Kidney (tissue), 14 donors: Measurements from ENCODE around the gene NOG. TPM values are rescaled to one million over a fixed set of nuclear protein-coding genes. Genes with fewer than 3 reads are reported as not detected.

Source experiments
- DNase-seq, 5 donors: peaks; one replicate each; pipeline ENCODE4 v3.0.0-alpha.2; 2013 to 2020
- FAIRE-seq: peaks from 2 replicates; lab custom pipeline; 2012; peaks lifted over from hg19 to GRCh38; lab: Jason Lieb, UNC
- H3K27ac ChIP-seq, 2 donors: one replicate each; pipeline ENCODE4 v1.7.0; 2013; ENCODE audit warnings: low read depth in 2 of 2, low read length in 2 of 2, inconsistent platforms in 1 of 2
- H3K27me3 ChIP-seq: one replicate; pipeline ENCODE4 v1.7.1; 2013; ENCODE audit warnings: low read length, inconsistent platforms; ENCODE audit not compliant: control insufficient read depth, insufficient read depth
- H3K36me3 ChIP-seq, 3 donors: one replicate each; pipeline versions ENCODE4 v1.7.0 to v1.7.1; 2013; ENCODE audit warnings: low read length in 3 of 3, control low read depth in 1 of 3, inconsistent platforms in 1 of 3; ENCODE audit not compliant: insufficient read depth in 3 of 3, control insufficient read depth in 2 of 3
- H3K4me1 ChIP-seq, 3 donors: one replicate each; pipeline versions ENCODE4 v1.7.0 to v1.7.1; 2013; ENCODE audit warnings: low read length in 3 of 3, inconsistent platforms in 1 of 3, low read depth in 1 of 3; ENCODE audit not compliant: control insufficient read depth in 2 of 3, insufficient read depth in 2 of 3
- H3K4me3 ChIP-seq, 3 donors: one replicate each; pipeline versions ENCODE4 v1.7.0 to v1.8.1; 2013; ENCODE audit warnings: low read length in 3 of 3, control low read depth in 1 of 3, inconsistent platforms in 1 of 3
- H3K9ac ChIP-seq, 3 donors: one replicate each; pipeline versions ENCODE4 v1.7.0 to v1.7.1; 2013; ENCODE audit warnings: low read length in 3 of 3, control low read depth in 1 of 3, inconsistent platforms in 1 of 3
- H3K9me3 ChIP-seq, 3 donors: one replicate each; pipeline versions ENCODE4 v1.7.0 to v1.7.1; 2013; ENCODE audit warnings: low read length in 3 of 3, control low read depth in 1 of 3, inconsistent platforms in 1 of 3; ENCODE audit not compliant: control insufficient read depth in 2 of 3, insufficient read depth in 1 of 3
- intact Hi-C: fragments of 100-400 bp; cut with DNase I; formaldehyde crosslinking; loops from one replicate; pipeline ENCODE4 v1.11.1; 2022
- polyA plus RNA-seq: library from polyadenylated mRNA; stranded (reverse); fragments of 350-450 nt; fragmentation: Illumina TruSeq; extraction: RNeasy Lipid Tissue Mini Kit (QIAGEN cat#74804); gene quantifications from one replicate; pipeline ENCODE4 v1.2.3, GENCODE V29; 2014; ENCODE audit warnings: low read depth, low replicate concordance; ENCODE audit not compliant: insufficient read depth
- total RNA-seq: library from RNA; stranded (reverse); fragmentation: NEBNext Ultra II Directional; extraction: Animal tissue kit (Norgen Biotek cat#: 25700); gene quantifications from one replicate; pipeline ENCODE4 v1.2.1, GENCODE V29; 2021
- TF ChIP-seq, protein P1 (sequence below): IDR thresholded peaks from 3 replicates; pipeline ENCODE4 v1.5.1; 2012; ENCODE audit warnings: mild to moderate bottlenecking, moderate library complexity, borderline replicate concordance; ENCODE audit not compliant: insufficient read depth; ENCODE audit errors: extremely low read depth
- donor health status: control.
- donor health status: control.
- donor health status: control.
- donor health status: control.
- donor health status: control.
- donor health status: DM: yes; HTN: yes; CAD: no.
- donor health status: Normal renal cell carcinoma (clear cell type).

The NOG gene
- total and polyA plus RNA-seq, 2 donors from 2014 or later, result 0.34 to 0.98 TPM

DNA sequence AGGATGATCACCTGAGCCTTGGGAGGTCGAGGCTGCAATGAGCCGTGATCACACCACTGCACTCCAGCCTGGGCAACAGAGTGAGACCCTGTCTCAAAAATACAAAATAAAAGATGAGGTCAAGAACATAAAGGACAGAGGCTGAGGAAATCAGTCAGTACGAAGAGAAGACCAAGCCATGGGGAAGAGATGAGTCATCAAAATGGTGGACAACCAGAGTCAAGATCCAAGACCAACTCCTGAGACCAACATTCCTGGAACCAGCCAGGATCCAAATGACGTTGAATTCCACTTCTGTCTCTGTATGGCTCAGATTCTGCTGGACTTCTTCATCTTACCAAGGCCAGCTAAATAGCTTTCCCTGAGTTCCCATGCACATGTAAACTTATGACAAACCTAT is 44.8 kb upstream of the NOG start:
- H3K9me3 ChIP-seq, result peaks cover 0 to 7% (median 0%) of the 10 kb centered on the region in 3 donors
- no peaks in the 10 kb centered on the region for H3K27me3 ChIP-seq
- TF ChIP-seq, protein P1, sequence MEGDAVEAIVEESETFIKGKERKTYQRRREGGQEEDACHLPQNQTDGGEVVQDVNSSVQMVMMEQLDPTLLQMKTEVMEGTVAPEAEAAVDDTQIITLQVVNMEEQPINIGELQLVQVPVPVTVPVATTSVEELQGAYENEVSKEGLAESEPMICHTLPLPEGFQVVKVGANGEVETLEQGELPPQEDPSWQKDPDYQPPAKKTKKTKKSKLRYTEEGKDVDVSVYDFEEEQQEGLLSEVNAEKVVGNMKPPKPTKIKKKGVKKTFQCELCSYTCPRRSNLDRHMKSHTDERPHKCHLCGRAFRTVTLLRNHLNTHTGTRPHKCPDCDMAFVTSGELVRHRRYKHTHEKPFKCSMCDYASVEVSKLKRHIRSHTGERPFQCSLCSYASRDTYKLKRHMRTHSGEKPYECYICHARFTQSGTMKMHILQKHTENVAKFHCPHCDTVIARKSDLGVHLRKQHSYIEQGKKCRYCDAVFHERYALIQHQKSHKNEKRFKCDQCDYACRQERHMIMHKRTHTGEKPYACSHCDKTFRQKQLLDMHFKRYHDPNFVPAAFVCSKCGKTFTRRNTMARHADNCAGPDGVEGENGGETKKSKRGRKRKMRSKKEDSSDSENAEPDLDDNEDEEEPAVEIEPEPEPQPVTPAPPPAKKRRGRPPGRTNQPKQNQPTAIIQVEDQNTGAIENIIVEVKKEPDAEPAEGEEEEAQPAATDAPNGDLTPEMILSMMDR, result no peak
- H3K9ac ChIP-seq, result no peak overlapping the region
- no peaks in the 10 kb centered on the region for H3K4me1 ChIP-seq
- intact Hi-C loops, result no loop called here
- no peak overlapping the region for H3K27ac ChIP-seq
- no peaks in the 10 kb centered on the region for H3K36me3 ChIP-seq
- DNase-seq, result no peak
- no peak overlapping the region for H3K4me3 ChIP-seq
- no peak for FAIRE-seq

DNA sequence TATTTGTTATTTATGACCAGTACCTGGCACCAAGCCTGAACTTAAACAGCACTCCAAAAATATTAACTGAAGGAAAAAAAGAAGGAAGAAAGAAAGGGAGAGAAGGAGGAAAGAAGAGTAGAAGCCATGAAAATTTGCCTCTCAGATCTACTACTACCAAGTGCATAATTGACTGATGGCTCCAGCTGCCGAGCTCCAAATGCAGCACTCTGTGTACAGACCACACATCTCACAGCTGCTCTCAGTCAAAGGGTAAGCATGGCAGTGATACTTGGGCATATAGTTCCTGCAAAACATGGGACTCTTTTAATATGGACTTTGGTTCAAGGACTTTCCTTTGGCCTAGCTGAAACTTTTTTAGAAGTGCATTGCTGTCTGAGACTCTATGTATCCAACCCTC is 44.0 kb upstream of the NOG start:
- DNase-seq (no peak), FAIRE-seq (no peak)
- H3K36me3 ChIP-seq, result no peaks in the 10 kb centered on the region
- intact Hi-C loops, result no loop called here
- no peak overlapping the region for H3K27ac ChIP-seq
- no peak overlapping the region for H3K4me3 ChIP-seq
- H3K9ac ChIP-seq, result no peak overlapping the region
- TF ChIP-seq, protein P1, result no peak
- no peaks in the 10 kb centered on the region for H3K27me3 ChIP-seq
- H3K9me3 ChIP-seq, result peaks cover 0 to 7% (median 0%) of the 10 kb centered on the region in 3 donors
- no peaks in the 10 kb centered on the region for H3K4me1 ChIP-seq

DNA sequence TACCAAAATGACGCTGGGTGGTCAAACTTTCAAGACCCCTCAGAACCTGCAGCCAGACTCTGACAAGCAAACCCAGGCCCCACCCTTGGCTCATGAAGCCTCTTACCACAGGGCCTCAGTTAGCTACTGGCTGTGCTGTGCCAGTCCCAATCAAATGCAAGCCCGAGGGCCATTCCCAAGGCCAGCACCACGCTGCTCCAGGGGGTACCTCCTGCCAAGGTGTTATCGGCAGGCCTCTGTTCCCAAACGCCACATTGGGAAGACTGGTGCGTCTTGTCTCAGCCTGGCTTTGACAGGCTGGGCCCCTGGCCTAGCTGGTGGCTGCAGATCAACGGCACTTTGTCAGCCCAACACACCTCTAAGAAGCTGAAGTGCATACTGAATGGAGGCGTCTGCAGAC is 35.8 kb upstream of the NOG start:
- H3K27me3 ChIP-seq, result no peaks in the 10 kb centered on the region
- no peak overlapping the region for H3K27ac ChIP-seq
- H3K36me3 ChIP-seq, result no peaks in the 10 kb centered on the region
- TF ChIP-seq, protein P1, result no peak
- FAIRE-seq, result no peak
- no peaks in the 10 kb centered on the region for H3K9me3 ChIP-seq
- intact Hi-C loops, result no loop called here
- H3K9ac ChIP-seq, result no peak overlapping the region
- H3K4me3 ChIP-seq, result no peak overlapping the region
- no peak for DNase-seq
- H3K4me1 ChIP-seq, result no peaks in the 10 kb centered on the region

DNA sequence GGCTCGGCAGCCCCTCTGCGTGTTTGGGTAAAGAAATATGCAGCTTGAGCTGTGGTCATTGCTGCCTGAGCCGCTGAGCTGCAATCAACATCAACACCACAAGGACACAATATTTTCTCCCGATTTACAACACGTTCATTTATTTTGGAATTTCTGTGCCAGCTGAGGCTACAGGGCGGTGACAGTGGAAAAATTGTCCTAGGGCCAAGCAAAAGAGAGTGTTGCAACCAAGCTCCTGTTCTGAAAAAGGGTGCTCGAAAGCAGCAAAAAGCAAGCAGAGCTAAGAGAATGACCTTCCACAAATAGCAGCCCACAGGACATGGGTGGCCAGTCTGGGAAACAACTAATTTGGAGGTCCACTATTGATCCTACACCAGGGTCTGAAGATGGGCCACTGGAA is 35.4 kb upstream of the NOG start:
- no peak overlapping the region for H3K9ac ChIP-seq
- FAIRE-seq (no peak), DNase-seq (no peak)
- H3K9me3 ChIP-seq, result no peaks in the 10 kb centered on the region
- H3K36me3 ChIP-seq, result no peaks in the 10 kb centered on the region
- TF ChIP-seq, protein P1, result no peak
- H3K4me3 ChIP-seq, result no peak overlapping the region
- no peak overlapping the region for H3K27ac ChIP-seq
- H3K4me1 ChIP-seq, result no peaks in the 10 kb centered on the region
- intact Hi-C loops, result no loop called here
- no peaks in the 10 kb centered on the region for H3K27me3 ChIP-seq
